ENCODE data around the gene MPRIP.

DNA sequence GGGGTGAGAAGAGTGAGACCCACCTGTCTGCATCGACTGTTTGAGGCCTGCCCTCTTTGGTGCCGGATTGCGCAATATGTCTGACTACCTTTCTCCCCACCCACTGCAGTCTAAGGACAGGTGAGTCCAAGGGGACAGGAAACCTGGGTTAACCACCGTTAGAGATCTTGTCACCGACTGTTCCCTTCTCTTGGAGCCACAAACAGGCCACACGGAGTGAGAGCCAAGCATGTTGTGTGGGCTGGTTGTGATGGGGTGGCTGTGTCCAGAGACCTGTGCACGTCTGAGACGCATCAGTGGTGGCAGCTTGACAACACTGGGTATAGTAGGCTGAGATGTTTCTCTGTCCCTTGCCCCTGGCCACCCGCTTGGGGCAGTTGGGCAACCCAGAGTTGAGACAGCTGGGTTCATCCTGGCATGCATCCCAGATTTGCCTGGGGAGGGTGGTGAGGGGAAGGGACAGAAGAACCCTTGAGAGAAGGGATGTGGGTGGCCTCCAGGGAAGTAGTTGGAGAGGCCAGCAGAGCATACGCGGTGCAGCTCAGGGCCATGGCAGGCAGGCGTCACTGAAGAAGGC lies 21.4 kb downstream of the MPRIP start:
- TF ChIP-seq, protein P1, sequence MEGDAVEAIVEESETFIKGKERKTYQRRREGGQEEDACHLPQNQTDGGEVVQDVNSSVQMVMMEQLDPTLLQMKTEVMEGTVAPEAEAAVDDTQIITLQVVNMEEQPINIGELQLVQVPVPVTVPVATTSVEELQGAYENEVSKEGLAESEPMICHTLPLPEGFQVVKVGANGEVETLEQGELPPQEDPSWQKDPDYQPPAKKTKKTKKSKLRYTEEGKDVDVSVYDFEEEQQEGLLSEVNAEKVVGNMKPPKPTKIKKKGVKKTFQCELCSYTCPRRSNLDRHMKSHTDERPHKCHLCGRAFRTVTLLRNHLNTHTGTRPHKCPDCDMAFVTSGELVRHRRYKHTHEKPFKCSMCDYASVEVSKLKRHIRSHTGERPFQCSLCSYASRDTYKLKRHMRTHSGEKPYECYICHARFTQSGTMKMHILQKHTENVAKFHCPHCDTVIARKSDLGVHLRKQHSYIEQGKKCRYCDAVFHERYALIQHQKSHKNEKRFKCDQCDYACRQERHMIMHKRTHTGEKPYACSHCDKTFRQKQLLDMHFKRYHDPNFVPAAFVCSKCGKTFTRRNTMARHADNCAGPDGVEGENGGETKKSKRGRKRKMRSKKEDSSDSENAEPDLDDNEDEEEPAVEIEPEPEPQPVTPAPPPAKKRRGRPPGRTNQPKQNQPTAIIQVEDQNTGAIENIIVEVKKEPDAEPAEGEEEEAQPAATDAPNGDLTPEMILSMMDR (IDR thresholded peaks at IDR 0.05; ENCODE audit: poor library complexity), result no peak
- no peak for TF ChIP-seq EZH2 (IDR thresholded peaks at IDR 0.05; ENCODE audit: borderline replicate concordance)
- no peak for TF ChIP-seq EZH2phosphoT487 (IDR thresholded peaks at IDR 0.05; ENCODE audit: low read depth, severe bottlenecking, unreplicated experiment)
